Endometrial microvascular endothelial cells (primary cell): ENCODE data around the gene OTOGL. TPM values are rescaled to one million over a fixed set of nuclear protein-coding genes. Genes with fewer than 3 reads are reported as not detected.

ENCODE experiments used
- in situ Hi-C: cut with HindIII; loops from 2 replicates; pipeline ENCODE4 v1.10.0; 2017; ENCODE audit warnings: low sequenced_read_pairs, low pct_unique_long_range_greater_than_20kb; ENCODE audit errors: inconsistent ontology term
- total RNA-seq: library from RNA; depleted of rRNA; stranded (reverse); fragments of >200 nt; gene quantifications from one replicate; pipeline ENCODE4 v1.2.3, GENCODE V29; 2015; ENCODE audit errors: inconsistent ontology term

OTOGL gene
- total RNA-seq, 1 donor from 2014 or later = 2.0 TPM

DNA sequence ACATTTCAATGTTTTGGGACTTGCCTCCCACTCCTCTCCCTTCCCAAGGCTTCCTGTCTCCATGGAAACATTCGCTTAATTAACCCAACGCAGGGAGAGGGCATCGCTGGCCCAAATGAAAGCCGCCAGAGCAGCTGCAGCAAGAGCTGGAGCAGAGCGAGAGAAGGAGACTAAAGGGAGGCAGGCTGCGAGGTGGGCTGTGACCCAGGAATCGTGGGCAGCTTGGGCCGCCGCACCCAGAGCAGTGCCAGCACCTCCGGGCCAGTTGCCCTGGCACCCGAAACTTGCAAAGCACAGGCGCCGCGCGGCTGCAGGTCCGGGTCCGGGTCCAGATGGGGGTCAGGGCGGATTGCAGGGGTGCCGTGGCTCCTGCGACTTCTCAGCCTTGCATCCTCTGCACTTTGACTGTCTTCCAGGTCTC, 301.2 kb downstream of the OTOGL start:
- in situ Hi-C loops = no loop called here

DNA sequence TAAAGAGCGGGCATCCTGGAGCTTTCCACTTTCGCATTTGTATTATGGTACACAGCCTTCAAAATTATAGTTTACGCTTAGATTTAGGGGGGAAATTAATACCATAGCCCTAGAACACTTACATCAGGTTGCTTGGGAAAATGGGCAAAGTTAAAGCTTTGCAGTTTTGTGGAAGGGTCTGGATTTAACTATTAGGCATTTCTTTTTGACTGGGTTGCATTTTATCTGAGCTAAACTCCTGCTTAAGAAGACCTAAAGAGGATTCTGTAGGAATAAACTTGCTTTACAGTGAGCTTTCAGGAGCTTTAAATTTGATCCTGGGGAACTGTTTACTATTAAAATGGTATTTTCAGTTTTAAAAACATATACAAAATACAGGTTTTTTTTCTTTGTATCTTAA, 301.9 kb downstream of the OTOGL start:
- in situ Hi-C loops = no loop called here

DNA sequence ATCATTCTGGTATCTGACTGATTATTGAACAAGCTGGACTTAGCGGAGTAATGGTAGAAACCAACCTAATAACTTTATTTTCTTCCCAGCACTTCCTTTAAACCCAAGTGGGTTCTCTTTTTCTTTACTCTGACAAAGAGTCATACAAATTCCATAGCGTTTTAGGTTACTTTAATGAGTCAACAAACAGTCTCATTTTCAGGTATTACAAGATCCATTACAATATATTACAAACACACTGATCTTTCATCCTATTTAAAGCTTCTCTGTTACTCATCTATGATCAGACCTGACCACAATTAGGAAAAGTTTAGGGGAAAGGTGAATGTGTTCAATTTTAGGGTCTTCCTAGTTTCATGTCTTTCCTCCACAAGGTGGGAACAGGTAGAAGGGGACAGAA, 305.3 kb downstream of the OTOGL start:
- in situ Hi-C loops = no loop called here

DNA sequence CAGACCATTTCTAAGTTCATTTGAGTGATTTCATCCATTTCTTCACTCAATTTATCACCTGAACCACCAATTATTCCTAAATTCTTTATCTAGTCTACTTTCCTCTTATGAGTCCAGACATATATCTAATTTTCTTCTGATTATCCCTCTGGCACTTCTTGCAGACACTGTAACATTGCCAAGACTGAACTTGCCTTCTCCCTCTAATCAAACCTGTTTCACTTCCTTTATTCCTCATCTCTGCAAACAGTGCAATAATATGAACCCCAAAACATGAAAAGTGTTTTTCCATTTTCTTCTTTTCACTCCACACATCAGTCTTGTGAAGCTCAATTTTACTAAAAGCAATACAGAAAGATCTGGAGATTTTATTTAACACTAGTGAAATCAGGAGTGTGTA, 306.9 kb downstream of the OTOGL start:
- in situ Hi-C loops = no loop called here

DNA sequence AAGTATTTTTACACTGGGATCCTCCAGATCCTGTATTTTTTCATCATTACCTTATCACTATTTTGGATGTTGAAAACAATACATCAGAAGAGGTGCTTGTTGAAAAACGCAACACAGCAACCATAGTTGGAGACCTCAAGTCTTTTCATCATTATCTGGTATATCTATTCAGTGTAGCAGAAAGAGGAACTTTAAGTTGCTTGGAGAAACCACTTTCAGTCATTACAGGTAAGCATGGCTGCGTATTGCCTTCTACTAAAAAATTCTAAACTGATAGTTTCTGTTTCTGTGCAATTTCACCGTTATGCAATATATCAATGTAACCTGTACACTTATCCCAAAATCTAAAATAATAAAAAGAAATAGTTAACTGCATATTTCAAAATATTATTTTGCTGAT, 312.4 kb downstream of the OTOGL start:
- in situ Hi-C loops = no loop called here

DNA sequence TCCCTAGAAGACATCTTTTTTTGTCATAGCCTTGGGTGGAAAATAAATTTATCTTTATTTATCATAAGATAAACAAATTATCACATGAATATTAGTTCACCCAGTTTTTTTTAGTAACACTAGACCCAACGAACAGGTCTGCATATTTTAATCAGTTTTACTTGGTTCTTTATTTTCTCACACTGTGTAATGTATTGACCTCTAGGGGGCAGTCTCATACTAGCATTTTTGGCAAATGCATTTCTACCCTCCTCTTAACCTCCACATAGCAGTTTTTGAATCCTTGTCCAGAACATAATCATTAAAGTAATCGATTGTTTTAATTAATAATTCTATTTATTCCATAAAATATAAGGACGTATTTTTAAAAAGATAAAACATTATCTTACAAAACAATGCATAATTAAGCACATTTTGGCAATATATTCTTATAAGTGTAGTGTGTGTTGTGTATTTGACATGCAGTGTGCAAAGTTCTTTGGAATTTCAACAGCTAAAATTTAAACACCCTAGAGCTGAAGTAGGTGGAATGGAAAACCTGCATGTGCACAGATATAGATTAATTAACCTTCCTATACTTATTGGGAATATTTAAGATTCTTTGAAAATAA, 313.1 kb downstream of the OTOGL start:
- in situ Hi-C loops = no loop called here

DNA sequence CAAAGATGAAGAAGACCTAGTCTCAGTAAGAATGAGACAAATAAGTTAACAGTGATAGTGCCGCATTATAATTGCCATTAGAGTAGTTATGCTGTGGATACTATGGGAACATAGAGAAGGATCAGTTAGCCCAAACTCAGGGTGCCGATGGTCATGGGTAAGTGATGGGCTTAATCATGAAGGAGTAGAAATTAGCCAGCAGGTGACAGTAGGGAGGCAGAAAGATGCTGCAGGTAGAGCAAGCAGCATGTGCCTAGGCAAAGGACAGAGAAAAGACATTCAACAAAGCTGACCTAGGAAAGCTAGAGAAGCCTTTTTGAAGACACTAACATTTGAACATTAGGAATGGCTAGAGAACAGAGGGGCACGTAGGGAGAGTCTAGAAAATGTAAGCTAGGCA, 314.1 kb downstream of the OTOGL start:
- in situ Hi-C loops = no loop called here

DNA sequence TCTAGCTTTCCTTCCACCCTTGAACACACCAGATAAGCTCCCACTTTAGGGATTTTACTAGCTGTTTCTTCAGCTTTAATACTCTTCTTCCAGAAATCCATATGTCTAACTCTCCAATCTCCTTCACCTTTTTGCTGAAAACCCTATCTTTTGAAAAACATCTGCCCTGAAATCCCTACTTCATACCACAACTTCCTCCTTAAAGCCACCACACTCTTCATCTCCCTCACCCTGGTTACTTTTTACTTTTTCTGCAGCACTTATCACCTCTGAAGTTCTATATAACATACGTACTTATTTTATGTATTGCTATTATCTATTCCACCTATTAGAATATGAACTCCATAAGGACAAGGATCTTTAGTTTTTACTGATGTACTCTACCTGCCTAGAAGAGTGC, 316.1 kb downstream of the OTOGL start:
- in situ Hi-C loops = no loop called here

DNA sequence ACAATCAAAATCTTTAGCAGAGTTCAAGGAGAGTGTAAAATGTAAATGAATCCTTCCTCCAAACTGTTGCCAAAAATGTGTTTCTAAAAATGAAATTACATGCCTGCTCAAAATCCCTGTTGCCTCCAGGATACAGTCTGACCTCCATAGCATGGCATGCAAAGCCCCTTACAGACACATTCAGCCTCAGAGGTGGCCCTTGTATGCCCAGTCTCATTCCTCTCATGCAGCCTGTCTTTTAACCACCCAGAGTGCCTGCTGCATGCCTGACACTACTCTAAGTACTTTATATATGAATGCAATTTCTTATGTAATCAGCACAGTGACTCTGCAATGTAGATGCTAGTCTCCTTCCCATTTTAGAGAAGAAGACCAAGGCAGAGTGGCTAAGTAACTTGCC, 320.3 kb downstream of the OTOGL start:
- in situ Hi-C loops = no loop called here

DNA sequence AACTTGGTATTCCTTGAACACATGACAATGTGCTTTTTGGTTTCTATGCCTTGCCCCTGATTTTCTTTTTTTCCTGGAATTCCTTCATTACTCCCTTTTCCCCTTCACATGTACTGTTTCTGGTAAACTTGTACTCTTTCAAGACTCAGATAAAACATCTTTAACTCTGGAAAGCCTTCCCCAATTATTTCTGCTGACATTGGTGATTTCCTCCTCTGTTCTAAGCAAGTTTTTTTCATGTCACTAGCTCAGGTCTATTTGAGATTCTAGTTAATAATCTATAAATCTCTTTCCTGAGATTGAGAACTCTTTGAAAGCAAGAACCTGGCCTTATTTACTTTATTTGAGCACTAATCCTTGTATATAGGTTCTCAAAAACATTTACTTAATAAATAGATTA, 320.7 kb downstream of the OTOGL start:
- in situ Hi-C loops = no loop called here

DNA sequence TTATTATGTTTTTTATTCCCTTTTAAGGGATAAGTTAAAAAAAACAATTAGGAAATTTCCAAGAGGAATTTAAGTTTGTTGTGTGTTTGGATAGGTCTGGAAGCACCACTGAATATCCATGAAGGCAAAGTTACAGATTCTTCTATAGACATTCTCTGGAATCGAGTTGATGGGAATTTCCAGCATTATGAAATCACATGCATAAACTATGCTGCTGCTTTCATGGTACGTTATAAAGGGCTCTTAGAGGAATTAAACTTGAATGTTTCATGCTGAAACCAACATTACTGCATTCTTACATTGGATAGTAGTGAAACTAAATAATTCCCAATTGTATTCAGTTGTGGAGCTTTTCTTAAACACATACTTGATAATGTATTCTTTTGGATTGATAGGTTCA, 323.2 kb downstream of the OTOGL start:
- in situ Hi-C loops = no loop called here

Other genes with a start within 250 kb of the OTOGL start
- 27.4 TPM for gene PPP1R12A, start 164.4 kb upstream of the OTOGL start, total RNA-seq